HG03432 (cell line): Measurements from ENCODE around the gene ADAMTS10.
"Not testable (repeated sequence)": the region's sequence is repeated elsewhere in the genome, so short reads cannot be mapped to it uniquely, and the experiment has no call there.

Experiments
- ATAC-seq: cut with Tn5 transposase; IDR thresholded peaks from one replicate; pipeline ENCODE4 v1.9.1; 2021; ENCODE audit warnings: mild to moderate bottlenecking, moderate library complexity; ENCODE audit not compliant: unreplicated experiment

Gene ADAMTS10

GRCh38 chr19:8610041-8610935 is at the start of gene ADAMTS10:
TSS of gene ADAMTS10 (minus strand) at chr19:8610715. CDS start at chr19:8605710, 5,005 bp downstream.
- ATAC-seq, result no peak

DNA sequence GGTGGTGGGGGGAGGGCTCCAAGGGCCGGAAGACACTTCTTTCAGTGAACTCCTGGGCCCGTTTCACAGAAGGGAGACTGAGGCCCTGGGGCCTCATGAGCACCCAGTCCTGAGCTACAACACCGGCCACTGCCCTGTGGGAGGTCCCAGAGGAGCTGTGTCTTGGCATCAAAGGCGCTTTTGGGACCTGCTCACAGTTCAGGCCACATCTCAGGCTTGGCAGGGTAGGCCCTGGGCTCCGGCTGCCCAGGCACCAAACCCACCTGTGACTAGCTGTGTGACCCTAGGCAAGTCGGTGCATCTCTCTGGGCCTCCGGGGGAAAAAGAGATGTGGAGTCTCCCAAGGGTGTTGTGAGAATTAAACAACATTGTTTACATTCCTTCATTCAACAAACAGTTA is 49.4 kb upstream of the ADAMTS10 start:
- ATAC-seq, result no peak

- ATAC-seq, result no peak
These were observed 47.4 kb upstream of the ADAMTS10 start for GRCh38 chr19:8657869-8658268.

DNA sequence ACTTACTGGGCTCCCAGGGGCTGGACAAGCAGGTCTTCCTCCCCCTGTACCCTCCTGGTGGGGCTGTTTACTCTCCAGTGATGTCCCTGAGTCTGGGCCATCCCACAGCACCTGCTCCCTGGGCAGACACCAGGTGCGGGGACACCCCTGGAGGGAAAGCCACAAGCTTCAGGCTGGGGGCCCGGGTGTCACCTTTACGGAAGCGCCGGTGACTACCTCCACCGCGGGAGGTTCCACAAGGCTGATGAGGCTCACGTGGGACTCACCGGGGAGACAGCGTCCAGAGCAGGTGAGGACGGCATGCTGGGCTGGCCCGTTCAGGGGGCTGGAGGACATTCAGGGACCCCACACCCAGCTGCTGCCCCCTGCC is 44.8 kb upstream of the ADAMTS10 start:
- no peak for ATAC-seq

GRCh38 chr19:8654591-8655339 is 44.2 kb upstream of the ADAMTS10 start:
- no peak for ATAC-seq

DNA sequence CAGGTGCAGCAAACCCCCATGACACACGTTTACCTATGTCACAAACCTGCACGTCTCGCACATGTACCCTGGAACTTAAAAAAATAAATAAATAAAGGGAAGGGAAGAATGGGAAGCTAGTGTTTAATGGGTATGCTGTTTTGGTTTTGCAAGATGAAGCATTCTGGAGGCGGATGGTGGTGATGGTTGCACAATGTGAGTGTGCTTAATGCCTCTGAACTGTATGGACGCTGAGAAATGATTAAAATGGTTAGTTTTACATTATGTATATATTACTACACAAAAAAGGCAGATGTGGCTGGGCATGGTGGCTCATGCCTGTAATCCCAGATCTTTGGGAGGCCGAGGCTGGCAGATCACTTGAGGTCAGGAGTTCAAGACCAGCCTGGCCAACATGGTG is 37.7 kb upstream of the ADAMTS10 start:
- no peak for ATAC-seq

GRCh38 chr19:8643860-8644653 is 33.5 kb upstream of the ADAMTS10 start:
- ATAC-seq, result no peak

GRCh38 chr19:8642561-8642960 is 32.0 kb upstream of the ADAMTS10 start:
- no peak for ATAC-seq

GRCh38 chr19:8641908-8642547 is 31.5 kb upstream of the ADAMTS10 start:
- no peak for ATAC-seq

- no peak for ATAC-seq
These were observed 30.8 kb upstream of the ADAMTS10 start for GRCh38 chr19:8641221-8641907.

- ATAC-seq, result no peak
These were observed 30.0 kb upstream of the ADAMTS10 start for GRCh38 chr19:8640402-8641004.

DNA sequence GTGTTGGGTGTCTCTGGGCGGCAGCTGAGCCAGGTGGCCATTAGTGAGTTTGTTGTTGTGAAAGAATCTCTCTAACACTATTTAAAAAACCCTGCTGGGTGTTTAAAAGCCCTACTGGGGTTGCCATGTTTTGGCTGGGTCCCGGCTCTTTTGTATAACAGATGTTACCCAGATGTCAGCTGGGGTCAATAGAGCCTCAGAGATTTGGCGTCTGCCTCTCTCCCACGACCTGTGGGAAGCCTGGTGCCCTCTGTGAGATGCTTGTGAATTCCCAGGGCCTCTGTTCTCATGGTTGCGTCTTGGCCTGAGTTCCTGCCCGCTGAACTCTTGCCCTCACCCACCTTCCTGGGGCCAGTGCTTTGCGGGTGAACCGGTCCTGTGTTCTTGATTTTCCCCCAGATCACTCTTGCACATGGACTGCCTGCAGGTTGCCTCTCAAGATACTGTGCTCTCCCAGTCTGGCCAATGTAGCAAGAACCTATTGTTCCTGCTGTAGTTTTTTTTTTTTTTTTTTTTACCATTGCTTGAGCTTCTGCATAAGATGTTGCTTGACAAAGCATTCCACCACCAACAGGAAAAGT is 29.4 kb upstream of the ADAMTS10 start:
- no peak for ATAC-seq

- ATAC-seq, result no peak
These were observed 27.6 kb upstream of the ADAMTS10 start for GRCh38 chr19:8638078-8638619.

GRCh38 chr19:8637070-8637469 is 26.6 kb upstream of the ADAMTS10 start:
- not testable (repeated sequence) for ATAC-seq

DNA sequence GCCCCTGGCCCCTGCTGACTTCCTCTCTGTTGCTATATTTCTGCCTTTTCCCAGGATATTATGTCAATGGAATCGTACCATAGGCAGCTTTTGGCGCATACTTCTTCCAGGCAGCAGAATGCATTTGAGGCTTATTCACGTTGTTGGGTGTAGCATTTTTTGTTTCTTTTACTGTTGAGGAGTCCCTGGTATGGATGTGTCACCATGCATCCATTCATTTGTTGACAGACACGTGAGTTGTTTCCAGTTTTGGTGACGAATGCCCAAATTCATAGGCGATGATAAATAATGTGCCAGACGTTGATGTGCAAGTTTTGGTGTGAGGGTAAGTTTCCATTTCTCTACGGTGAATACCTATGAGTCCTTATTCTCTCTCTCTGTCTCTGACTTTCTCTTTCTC is 24.9 kb upstream of the ADAMTS10 start:
- no peak for ATAC-seq

DNA sequence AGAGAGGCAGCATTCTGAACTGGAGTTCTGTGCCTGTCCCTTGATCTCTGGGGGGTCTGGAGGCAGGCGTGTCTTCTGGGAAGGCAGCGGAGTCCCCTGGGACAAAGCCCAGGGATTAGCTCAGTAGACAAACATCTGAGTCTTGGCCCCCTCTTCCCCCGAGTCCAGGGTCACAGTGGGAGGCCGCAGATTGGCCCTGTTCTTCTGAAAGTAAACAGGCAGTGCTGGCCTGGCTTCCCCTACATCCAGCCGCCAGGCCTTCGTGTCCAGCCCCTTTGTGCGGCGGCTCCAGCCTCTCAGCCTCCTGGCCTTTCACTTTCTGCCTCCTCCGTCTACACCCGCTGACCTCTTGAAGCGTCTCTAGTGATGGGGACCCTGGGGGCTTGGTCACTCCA is 20.9 kb upstream of the ADAMTS10 start:
- no peak for ATAC-seq

DNA sequence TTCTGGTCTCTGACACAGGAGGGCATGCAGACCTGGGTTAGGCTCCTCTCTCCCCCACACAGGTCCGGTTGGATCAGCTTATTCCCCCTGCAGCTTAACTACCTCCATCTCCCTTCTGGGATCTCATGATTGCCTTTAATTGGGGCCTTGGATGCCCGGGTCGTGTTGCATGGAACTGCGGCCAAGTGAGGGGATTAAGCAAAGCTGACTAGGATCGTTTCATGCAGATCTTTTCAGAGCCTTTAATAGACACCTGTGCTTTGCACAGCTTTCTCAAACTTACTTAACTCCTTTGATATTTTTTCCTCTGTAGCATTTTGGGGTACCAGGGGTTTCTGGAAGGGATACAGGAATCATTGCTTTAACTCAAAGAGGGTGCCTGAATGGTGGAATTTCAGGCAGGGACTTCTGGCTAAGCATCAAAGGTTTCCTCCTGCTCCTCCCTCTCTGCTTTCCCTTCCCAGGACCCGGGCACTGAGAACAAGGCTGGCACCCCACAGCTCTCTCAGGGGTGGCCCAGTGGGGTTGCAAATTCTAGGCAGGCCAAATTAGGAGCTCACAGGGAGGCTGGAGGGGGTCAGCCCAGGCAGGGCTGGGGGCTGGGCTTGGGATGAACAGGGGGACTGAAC is 20.4 kb upstream of the ADAMTS10 start:
- ATAC-seq, result no peak

DNA sequence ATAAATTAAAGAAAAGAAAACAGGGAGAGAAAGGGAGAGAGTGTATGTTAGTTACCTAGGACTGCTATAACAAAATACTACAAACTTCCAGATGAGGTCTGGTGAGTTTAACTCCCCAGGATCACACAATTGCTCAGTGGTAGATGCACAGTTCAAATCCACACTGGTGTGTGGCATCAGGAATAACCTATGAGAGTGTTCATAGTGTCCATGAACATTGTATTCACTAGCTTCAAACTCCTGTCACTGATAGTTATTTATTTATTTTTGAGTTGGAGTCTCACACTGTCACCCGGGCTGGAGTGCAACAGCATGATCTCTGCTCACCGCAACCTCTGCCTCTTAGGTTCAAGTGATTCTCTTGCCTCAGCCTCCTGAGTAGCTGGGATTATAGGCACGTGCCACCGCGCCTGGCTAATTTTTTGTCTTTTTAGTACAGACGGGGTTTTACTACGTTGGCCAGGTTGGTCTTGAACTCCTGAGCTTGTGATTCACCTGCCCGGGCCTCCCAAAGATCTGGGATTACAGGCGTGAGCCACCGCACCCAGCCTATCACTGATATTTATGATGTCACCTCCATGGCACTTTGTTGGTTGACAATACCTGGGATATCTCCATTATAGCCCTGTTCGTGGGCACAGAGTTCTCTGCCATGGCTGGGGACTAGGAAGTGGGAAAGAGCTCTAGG is 19.6 kb upstream of the ADAMTS10 start, which contains the start of gene NFILZ:
Gene NFILZ, plus strand, starts transcription at position 638 of the 688 bp plus-strand sequence. CDS start 46,133 bp downstream, outside the sequence.
- ATAC-seq, result no peak
